ENCODE results near the gene CR2.
"Not testable (repeated sequence)": the region's sequence is repeated elsewhere in the genome, so short reads cannot be mapped to it uniquely, and the experiment has no call there.

Gene CR2

DNA sequence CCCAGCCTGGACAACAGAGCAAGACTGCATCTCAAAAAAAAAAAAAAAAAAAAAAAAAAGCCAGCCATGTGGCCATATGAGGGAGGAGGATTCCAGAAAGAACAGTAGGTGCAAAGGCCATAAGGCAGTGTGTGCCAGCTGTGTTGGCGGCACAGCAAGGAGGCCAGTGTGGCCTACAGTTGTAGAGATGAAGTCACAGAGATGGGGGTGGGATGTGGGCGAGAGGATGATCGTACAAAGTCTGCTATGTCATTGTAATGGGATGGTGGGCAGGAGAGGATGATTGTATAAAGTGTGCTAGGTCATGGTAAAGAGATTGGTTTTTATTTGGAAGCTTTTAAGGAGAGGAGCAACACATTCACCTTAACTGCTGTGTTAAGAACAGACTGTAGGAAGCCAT lies 32.1 kb downstream of the CR2 start:
- no peak overlapping the region for H3K27ac Mint-ChIP-seq
- no peaks in the 10 kb centered on the region for H3K9me3 Mint-ChIP-seq
- H3K4me1 Mint-ChIP-seq, result no peaks in the 10 kb centered on the region
- no peaks in the 10 kb centered on the region for H3K27me3 Mint-ChIP-seq
- ATAC-seq, result no peak
- DNase-seq, result no peak
- H3K4me3 Mint-ChIP-seq, result no peak overlapping the region

DNA sequence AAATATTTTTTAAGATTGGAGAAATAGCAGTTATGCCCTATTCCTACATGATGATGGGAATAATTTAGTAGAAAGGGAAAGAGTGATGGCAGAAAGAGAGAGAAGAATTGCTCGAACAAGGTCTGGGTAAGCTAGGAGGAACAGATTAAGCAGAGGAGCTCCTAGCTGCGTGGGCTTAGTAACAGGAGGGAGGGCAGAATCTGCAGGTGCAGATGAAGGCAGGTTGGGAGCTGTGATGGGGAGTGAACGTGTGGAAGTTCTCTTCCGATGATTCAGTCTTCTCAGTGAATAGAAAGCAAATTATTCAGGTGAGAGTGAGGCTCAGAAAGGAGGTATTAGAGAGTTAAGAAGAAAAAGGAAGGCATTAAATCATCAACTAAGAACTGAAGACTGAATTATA lies 33.5 kb downstream of the CR2 start:
- DNase-seq (no peak), ATAC-seq (no peak)
- Mint-ChIP-seq H3K27ac (peak overlapping the region in 1 of 2 donors; percentile 49), H3K4me1 (no peaks in the 10 kb centered on the region), H3K9me3 (no peaks in the 10 kb centered on the region), H3K4me3 (no peak overlapping the region), H3K27me3 (no peaks in the 10 kb centered on the region)

DNA sequence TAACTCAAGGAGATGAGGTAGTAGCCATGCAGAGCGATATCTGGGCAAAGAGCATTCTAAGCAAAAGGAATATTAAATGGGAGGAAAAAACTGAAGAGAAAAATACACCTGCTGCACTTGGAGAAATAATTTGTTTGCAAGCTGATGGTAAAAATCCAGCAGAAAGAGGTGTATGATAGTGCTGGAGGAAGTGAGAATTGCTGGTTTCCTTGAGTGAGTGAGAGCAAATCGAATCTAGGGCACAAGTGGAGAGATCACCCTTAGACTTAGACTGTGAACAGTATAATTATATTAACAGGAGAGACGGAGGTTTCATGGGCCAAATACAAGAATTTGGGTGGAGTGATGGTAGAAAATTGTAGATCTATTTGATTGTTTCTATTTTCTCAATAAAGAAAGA lies 39.1 kb downstream of the CR2 start:
- Mint-ChIP-seq H3K27me3 (peaks cover 18% of the 10 kb centered on the region), H3K9me3 (no peaks in the 10 kb centered on the region)

DNA sequence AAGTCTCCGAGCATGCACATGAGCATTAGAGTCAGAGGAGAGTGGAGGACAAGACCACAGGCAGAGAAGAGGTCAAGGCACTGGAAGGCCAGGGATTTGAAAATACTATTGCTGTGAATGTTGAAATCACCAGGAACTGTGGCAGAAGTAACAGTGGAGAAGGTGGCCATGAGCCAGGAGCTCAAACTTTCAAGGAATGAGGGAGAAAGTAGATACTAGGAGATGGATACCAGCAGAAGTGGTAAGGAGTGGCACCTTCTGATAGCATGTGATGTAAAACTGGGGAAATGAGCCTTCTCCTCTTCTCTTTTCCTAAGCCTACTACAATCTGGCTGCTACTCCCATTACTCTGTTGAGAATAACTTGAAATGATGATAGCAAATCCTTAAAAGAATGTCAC lies 40.0 kb downstream of the CR2 start:
- H3K4me3 Mint-ChIP-seq, result no peak overlapping the region
- peaks cover 18% of the 10 kb centered on the region for H3K27me3 Mint-ChIP-seq
- ATAC-seq, result no peak
- H3K9me3 Mint-ChIP-seq, result no peaks in the 10 kb centered on the region
- H3K4me1 Mint-ChIP-seq, result peaks cover 9% of the 10 kb centered on the region
- H3K27ac Mint-ChIP-seq, result no peak overlapping the region
- DNase-seq, result no peak

More for the DNA sequence above, 39.1 kb downstream of the CR2 start:
- no peak for DNase-seq
- no peak overlapping the region for H3K4me3 Mint-ChIP-seq
- peaks cover 9% of the 10 kb centered on the region for H3K4me1 Mint-ChIP-seq
- no peak for ATAC-seq
- H3K27ac Mint-ChIP-seq, result no peak overlapping the region

DNA sequence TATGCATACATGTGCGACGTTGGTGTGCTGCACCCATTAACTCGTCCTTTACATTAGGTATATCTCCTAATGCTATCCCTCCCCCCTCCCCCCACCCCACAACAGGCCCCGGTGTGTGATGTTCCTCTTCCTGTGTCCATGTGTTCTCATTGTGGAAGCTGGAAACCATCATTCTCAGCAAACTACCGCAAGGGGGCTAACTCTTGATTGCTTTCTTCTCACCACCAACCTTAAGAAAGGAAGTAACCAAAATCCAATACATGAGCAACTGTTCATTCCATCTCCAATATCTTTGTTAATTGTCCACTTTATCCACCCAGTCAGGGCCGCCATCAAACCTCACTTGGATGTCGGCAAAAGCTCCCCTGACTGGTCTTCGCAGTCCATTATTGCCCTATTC lies 41.2 kb downstream of the CR2 start:
- not testable (repeated sequence) for H3K27ac Mint-ChIP-seq, DNase-seq, H3K4me3 Mint-ChIP-seq, H3K9me3 Mint-ChIP-seq, ATAC-seq
- Mint-ChIP-seq H3K27me3 (peaks cover 18% of the 10 kb centered on the region), H3K4me1 (peaks cover 17% of the 10 kb centered on the region)

DNA sequence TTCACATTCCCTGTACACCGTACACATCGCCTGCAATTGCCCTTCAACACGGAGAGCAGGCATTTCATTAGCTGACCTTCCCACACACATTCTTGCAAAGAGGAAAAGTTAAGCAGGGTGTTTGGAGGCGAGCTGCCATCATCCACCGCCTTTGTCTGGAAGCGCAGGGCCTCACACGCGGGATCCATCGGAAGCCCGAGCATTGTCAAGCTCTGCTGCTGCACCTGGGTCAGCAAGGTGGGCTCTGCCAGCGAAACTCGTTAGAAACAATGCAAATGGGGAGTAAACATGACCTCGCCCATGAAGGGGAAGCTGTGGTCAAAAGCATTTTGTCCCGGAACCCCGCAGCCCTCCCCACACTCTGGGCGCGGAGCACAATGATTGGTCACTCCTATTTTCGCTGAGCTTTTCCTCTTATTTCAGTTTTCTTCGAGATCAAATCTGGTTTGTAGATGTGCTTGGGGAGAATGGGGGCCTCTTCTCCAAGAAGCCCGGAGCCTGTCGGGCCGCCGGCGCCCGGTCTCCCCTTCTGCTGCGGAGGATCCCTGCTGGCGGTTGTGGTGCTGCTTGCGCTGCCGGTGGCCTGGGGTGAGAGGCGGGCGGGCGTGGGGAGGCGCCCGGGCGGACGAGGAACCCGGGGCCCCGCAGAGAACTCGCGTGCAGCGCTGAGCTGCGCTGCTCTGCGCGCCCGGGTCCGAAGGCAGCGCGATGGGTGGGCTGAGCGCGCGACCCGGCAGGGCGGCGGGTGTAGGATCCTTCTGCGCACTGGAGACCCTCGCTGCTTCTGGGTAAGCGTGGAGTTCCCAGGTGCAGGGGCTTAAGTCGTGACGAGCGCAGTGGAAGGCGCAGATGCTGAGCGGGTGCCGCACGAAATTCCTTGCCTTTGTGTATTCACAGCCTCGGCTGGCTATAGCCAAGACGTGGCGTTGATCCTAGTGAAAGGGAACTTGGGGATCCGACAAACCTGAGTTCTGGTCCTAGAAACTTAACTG lies 42.0 kb downstream of the CR2 start, which contains the start of gene CR1:
Gene CR1, plus strand, starts transcription at position 357 of the 992 bp plus-strand sequence. Its CDS starts 111 bp downstream, at position 468.
- DNase-seq, result peak; percentile 23 to 46
- no peaks in the 10 kb centered on the region for H3K9me3 Mint-ChIP-seq
- H3K4me1 Mint-ChIP-seq, result peaks cover 23% of the 10 kb centered on the region
- ATAC-seq, result peak; percentile 70
- peak within 1 kb of the TSS; percentile 79 to 85 for H3K4me3 Mint-ChIP-seq
- H3K27me3 Mint-ChIP-seq, result peaks cover 18% of the 10 kb centered on the region
- H3K27ac Mint-ChIP-seq, result peak within 1 kb of the TSS in 1 of 2 donors; percentile 65

DNA sequence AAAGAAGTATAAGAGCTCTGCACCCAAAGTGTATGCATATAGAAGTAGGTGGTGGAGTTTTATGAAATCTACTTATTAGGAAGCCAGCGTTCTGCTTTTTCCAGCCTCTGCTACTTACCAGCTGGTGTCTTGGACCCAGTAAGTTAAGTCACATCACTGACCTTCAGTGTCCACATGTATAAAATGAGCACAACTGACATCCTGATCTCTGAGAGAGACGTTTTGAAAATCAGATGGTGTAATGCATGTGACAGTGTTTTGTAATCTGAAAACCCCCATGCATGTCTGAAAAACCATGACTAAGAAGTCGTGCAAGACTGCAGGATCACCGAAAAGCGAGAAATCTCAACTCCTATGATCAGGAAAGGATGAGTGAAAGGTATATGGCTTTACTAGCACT lies 43.8 kb downstream of the CR2 start:
- Mint-ChIP-seq H3K4me1 (peaks cover 25% of the 10 kb centered on the region), H3K9me3 (no peaks in the 10 kb centered on the region), H3K27me3 (peaks cover 18% of the 10 kb centered on the region), H3K27ac (no peak overlapping the region), H3K4me3 (no peak overlapping the region)
- DNase-seq (no peak), ATAC-seq (no peak)

DNA sequence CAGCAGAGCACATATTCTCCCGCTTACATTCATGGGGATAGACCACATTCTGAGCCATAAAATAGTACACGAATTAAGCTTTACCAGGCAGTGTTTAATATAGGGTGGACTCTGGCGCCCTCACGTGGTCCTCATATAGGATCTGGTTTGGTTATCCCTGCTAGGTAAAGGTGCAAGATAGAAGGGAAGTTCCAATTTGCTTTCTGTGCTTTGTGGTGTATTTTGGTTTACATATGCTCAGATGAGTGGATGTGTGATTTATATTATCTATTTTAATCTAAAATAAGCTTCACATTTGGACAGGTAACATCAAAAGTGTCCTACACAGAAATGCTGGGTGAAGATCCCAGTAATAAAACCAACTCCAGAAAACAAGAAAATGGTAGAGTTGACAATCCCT lies 45.4 kb downstream of the CR2 start:
- DNase-seq (peak; percentile 53 to 64), ATAC-seq (peak; percentile 80)
- peaks cover 25% of the 10 kb centered on the region for H3K4me1 Mint-ChIP-seq
- peaks cover 18% of the 10 kb centered on the region for H3K27me3 Mint-ChIP-seq
- no peak overlapping the region for H3K27ac Mint-ChIP-seq
- H3K9me3 Mint-ChIP-seq, result no peaks in the 10 kb centered on the region
- no peak overlapping the region for H3K4me3 Mint-ChIP-seq

DNA sequence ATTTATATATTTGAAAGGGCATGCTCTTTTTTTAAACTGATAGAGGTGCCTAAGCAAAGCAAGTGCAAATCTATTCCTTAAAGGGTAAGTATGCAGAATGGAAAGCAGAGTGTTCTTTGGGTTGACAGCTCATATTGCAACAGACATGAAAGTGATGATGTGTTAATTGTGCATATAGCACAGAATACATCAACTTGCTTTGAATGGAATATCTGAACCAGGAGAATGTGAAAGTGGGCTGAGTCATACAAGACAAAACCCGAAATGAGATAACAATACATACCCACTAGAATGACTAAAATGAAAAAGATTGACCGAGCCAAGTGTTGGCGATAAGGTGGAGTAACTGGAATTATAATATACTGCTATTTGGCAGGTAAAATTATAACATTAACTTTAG lies 46.2 kb downstream of the CR2 start:
- ATAC-seq (peak; percentile 86), DNase-seq (peak in 1 of 2 donors; percentile 12)
- Mint-ChIP-seq H3K27me3 (peaks cover 17% of the 10 kb centered on the region), H3K4me1 (peaks cover 24% of the 10 kb centered on the region), H3K27ac (no peak overlapping the region), H3K4me3 (no peak overlapping the region), H3K9me3 (no peaks in the 10 kb centered on the region)

DNA sequence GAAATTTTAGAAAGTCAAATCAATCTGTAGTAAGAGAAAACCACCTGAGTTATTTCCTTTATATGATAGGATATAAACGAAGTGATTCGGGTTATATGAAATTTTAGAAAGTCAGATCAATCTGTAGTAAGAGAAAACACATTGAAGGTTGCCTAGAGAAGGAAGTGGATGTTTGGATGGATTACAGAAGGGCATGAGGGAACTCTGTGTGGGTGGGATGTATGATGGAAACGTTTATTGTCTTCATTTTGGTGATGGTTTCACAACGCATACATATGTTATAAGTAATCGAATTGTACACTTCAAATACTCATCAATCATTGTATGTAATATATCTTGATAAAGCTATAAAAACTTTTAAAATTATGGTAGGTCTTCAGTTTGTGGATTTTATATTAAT lies 46.9 kb downstream of the CR2 start:
- Mint-ChIP-seq H3K4me1 (peaks cover 16% of the 10 kb centered on the region), H3K9me3 (no peaks in the 10 kb centered on the region), H3K27ac (no peak overlapping the region), H3K27me3 (peaks cover 9% of the 10 kb centered on the region), H3K4me3 (no peak overlapping the region)
- ATAC-seq (no peak), DNase-seq (no peak)

DNA sequence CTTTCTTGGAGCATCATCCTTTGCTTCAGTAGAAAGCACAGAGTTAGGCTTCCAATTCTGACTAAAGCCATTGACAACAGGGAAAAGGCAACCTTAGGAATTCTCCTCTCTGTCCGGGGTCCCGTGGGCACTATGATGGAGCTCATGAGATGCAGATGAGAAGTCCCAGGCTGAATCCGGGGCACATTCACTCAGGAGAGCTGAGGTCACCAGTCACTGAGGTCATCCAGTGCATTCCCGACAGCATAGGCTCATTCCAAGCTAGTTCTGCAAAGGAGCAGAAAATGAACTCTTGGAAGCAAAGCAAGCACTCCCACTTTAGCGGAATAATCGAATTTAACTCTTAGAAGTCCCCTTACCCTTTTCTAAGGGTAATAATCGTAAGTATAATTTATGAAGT lies 48.6 kb downstream of the CR2 start:
- peaks cover 16% of the 10 kb centered on the region for H3K4me1 Mint-ChIP-seq
- H3K4me3 Mint-ChIP-seq, result no peak overlapping the region
- ATAC-seq (no peak), DNase-seq (no peak)
- no peaks in the 10 kb centered on the region for H3K9me3 Mint-ChIP-seq
- H3K27me3 Mint-ChIP-seq, result no peaks in the 10 kb centered on the region
- no peak overlapping the region for H3K27ac Mint-ChIP-seq

DNA sequence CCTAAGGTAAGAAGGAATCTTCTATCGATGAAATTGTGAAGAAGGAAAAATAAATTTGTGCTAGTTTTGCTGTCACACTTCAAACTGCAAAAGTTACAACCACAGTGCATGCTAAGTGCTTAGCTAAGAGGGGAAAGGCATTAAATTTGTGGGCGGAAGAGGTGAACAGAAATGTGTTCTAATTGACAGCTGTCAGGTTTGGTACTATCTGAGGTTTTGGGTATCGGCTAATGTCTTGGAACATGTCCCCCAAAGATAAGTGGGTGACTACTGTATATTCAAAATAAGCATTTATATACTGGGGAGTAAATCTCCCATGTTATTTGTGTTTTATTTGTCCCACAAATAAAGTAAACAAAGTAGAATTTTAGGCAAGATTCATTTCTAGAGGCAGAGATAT lies 49.8 kb downstream of the CR2 start:
- Mint-ChIP-seq H3K4me3 (no peak overlapping the region), H3K4me1 (peaks cover 16% of the 10 kb centered on the region), H3K9me3 (no peaks in the 10 kb centered on the region), H3K27me3 (no peaks in the 10 kb centered on the region), H3K27ac (no peak overlapping the region)
- no peak for ATAC-seq
- DNase-seq, result no peak

DNA sequence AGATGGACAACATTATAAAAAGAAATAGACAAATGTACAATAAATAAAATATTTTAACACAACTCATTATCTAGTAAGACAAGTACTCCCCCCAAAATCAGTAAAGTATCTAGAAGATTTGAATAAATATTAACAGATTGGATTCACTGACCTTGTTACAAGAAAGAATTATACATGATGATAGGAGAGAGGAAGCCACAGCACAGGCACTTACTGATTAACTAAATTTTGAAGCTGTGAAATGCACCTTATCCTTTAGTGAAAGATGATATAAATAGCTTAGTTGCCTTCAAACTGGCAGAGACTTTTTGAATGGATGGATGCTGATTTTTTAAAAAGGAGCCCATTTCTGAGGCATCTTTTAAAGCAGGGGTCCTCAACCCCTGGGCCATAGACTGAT lies 50.3 kb downstream of the CR2 start:
- Mint-ChIP-seq H3K27ac (no peak overlapping the region), H3K4me1 (peaks cover 16% of the 10 kb centered on the region), H3K9me3 (no peaks in the 10 kb centered on the region), H3K4me3 (no peak overlapping the region), H3K27me3 (no peaks in the 10 kb centered on the region)
- DNase-seq (no peak), ATAC-seq (no peak)

DNA sequence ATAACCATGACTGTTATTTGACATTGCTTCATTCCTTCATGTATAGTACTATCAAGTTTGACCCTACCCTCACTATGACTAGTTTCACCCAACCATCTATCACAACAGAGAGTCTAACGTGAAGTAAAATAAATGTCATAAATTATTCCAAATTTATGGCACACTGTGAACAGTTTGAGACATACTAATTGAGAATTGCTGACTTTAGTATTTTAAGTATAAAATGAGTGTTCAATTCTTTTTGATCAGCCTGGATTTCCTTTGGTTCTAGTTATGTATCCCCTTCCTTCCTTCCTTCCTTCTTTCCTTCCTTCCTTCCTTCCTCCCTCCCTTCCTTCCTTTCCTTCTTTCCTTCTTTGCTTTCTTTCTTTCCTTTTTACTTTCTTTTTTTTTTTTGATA lies 56.3 kb downstream of the CR2 start:
- DNase-seq, result no peak
- no peak overlapping the region for H3K27ac Mint-ChIP-seq
- ATAC-seq, result no peak

DNA sequence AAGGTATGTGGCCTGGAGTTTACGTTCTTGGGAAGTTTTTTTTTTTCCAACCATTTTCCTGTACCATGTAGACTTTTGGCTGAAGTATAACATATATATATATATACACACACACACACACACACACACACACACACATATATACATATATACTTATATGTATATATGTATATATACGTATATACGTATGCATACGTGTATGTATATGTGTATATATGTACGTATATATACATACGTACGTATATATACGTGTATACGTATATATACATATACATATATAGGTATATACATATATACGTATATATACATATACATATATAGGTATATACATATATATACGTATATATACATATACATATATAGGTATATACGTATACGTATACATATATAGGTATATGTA lies 60.8 kb downstream of the CR2 start:
- DNase-seq, result no peak
- Mint-ChIP-seq H3K4me1 (no peaks in the 10 kb centered on the region), H3K4me3 (no peak overlapping the region), H3K9me3 (peaks cover 0 to 4% of the 10 kb centered on the region in 2 donors), H3K27ac (no peak overlapping the region), H3K27me3 (no peaks in the 10 kb centered on the region)
- ATAC-seq, result no peak

More for the DNA sequence above, 56.3 kb downstream of the CR2 start:
- Mint-ChIP-seq H3K27me3 (no peaks in the 10 kb centered on the region), H3K4me3 (no peak overlapping the region), H3K9me3 (no peaks in the 10 kb centered on the region), H3K4me1 (no peaks in the 10 kb centered on the region)

DNA sequence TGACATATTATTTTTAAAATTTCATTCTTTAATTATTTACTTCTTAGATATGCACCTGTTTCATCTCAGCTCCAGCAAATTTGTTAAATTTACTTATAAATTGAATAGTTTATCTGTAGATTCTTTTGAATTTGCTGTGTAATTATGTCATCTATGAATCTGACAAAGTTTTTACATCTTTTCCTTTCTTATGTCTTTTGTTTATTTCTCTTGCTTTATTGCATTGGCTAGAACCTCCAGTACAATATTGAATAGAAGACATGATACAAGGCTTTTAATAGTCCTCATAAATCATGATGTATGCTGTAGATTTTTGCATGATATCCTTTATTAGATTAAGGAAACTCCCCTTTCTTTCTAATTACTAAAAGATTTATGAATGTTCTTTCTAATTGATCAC lies 62.6 kb downstream of the CR2 start:
- Mint-ChIP-seq H3K4me3 (no peak overlapping the region), H3K27ac (no peak overlapping the region), H3K9me3 (peaks cover 0 to 4% of the 10 kb centered on the region in 2 donors), H3K27me3 (no peaks in the 10 kb centered on the region), H3K4me1 (no peaks in the 10 kb centered on the region)
- DNase-seq, result no peak
- no peak for ATAC-seq
